SK-N-SH treated with all-trans-retinoic acid at 6 μM for 48 hours (cell line): Measurements from ENCODE around the gene KRT40.

Source experiments
- TF ChIP-seq, protein P1 (sequence below): fragments of 250-450 bp; sonication (Bioruptor Pico); IDR thresholded peaks from 2 replicates; pipeline ENCODE4 v1.8.0; 2020; ENCODE audit warnings: mild to moderate bottlenecking, moderate library complexity, borderline replicate concordance
- TF ChIP-seq, protein P2 (sequence below): fragments of 250-450 bp; sonication (Bioruptor Pico); IDR thresholded peaks from 2 replicates; pipeline ENCODE4 v1.5.0; 2020; ENCODE audit warnings: mild to moderate bottlenecking, moderate library complexity

DNA sequence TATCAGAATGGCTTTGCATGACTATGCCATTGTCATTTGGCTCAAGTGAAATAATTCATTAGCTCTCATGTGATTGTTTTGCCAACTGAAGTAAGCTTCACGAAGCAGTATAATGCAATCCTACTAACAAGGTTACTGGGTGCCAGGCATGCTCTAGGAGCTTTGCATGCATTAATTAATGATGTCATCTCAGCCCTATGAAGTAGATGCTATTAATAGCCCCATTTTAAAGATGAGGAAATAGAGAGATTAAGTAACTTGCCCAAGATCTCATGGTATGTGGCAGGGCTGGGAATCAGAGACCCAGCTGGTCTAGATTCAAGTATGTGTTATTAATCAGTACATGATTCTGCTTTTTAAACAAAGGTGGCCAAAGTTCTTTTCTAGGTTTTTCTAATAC is 31.5 kb downstream of the KRT40 start:
- TF ChIP-seq, protein P1, sequence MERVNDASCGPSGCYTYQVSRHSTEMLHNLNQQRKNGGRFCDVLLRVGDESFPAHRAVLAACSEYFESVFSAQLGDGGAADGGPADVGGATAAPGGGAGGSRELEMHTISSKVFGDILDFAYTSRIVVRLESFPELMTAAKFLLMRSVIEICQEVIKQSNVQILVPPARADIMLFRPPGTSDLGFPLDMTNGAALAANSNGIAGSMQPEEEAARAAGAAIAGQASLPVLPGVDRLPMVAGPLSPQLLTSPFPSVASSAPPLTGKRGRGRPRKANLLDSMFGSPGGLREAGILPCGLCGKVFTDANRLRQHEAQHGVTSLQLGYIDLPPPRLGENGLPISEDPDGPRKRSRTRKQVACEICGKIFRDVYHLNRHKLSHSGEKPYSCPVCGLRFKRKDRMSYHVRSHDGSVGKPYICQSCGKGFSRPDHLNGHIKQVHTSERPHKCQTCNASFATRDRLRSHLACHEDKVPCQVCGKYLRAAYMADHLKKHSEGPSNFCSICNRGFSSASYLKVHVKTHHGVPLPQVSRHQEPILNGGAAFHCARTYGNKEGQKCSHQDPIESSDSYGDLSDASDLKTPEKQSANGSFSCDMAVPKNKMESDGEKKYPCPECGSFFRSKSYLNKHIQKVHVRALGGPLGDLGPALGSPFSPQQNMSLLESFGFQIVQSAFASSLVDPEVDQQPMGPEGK (CRISPR knock-in tag): no peak
- TF ChIP-seq, protein P2, sequence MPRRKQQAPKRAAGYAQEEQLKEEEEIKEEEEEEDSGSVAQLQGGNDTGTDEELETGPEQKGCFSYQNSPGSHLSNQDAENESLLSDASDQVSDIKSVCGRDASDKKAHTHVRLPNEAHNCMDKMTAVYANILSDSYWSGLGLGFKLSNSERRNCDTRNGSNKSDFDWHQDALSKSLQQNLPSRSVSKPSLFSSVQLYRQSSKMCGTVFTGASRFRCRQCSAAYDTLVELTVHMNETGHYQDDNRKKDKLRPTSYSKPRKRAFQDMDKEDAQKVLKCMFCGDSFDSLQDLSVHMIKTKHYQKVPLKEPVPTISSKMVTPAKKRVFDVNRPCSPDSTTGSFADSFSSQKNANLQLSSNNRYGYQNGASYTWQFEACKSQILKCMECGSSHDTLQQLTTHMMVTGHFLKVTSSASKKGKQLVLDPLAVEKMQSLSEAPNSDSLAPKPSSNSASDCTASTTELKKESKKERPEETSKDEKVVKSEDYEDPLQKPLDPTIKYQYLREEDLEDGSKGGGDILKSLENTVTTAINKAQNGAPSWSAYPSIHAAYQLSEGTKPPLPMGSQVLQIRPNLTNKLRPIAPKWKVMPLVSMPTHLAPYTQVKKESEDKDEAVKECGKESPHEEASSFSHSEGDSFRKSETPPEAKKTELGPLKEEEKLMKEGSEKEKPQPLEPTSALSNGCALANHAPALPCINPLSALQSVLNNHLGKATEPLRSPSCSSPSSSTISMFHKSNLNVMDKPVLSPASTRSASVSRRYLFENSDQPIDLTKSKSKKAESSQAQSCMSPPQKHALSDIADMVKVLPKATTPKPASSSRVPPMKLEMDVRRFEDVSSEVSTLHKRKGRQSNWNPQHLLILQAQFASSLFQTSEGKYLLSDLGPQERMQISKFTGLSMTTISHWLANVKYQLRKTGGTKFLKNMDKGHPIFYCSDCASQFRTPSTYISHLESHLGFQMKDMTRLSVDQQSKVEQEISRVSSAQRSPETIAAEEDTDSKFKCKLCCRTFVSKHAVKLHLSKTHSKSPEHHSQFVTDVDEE (CRISPR knock-in tag): no peak
